Measurements from ENCODE around the gene SLC7A6OS.
"Not testable (repeated sequence)": the region's sequence is repeated elsewhere in the genome, so short reads cannot be mapped to it uniquely, and the experiment has no call there.

DNA sequence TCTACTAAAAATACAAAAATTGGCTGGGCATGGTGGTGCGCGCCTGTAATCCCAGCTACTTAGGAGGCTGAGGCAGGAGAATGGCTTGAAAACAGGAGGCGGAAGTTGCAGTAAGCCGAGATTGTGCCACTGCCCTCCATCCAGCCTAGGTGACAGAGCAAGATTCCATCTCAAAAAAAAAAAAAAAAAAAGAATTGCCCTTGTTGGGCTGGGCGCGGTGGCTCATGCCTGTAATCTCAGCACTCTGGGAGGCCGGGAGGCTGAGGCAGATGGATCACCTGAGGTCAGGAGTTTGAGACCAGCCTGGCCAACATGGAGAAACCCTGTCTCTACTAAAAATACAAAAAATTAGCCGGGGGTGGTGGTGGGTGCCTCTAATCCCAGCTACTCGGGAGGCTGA, 21.9 kb downstream of the SLC7A6OS start:
- TF ChIP-seq, protein P1, sequence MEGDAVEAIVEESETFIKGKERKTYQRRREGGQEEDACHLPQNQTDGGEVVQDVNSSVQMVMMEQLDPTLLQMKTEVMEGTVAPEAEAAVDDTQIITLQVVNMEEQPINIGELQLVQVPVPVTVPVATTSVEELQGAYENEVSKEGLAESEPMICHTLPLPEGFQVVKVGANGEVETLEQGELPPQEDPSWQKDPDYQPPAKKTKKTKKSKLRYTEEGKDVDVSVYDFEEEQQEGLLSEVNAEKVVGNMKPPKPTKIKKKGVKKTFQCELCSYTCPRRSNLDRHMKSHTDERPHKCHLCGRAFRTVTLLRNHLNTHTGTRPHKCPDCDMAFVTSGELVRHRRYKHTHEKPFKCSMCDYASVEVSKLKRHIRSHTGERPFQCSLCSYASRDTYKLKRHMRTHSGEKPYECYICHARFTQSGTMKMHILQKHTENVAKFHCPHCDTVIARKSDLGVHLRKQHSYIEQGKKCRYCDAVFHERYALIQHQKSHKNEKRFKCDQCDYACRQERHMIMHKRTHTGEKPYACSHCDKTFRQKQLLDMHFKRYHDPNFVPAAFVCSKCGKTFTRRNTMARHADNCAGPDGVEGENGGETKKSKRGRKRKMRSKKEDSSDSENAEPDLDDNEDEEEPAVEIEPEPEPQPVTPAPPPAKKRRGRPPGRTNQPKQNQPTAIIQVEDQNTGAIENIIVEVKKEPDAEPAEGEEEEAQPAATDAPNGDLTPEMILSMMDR (conservative IDR thresholded peaks at IDR 0.05; ENCODE audit: low read depth in 2 of 2) = not testable (repeated sequence)
- not testable (repeated sequence) for TF ChIP-seq EZH2phosphoT487 (IDR thresholded peaks at IDR 0.05; ENCODE audit: unreplicated experiment)
